Stimulated activated CD8-positive, alpha-beta memory T cell treated with anti-CD3 and anti-CD28 coated beads, Interleukin-7, amount 100 ng/mL, for 48 hours (primary cell): ENCODE results near the gene CCDC171.

Source experiments
- DNase-seq, 2 donors: peaks; one replicate each; pipeline ENCODE4 v3.0.0-alpha.2; 2020; ENCODE audit warnings: low read depth in 1 of 2; ENCODE audit errors: extremely low read depth in 1 of 2

CCDC171 gene

GRCh38 chr9:15975101-15975778 is 422.4 kb downstream of the CCDC171 start:
- DNase-seq = no peak

DNA sequence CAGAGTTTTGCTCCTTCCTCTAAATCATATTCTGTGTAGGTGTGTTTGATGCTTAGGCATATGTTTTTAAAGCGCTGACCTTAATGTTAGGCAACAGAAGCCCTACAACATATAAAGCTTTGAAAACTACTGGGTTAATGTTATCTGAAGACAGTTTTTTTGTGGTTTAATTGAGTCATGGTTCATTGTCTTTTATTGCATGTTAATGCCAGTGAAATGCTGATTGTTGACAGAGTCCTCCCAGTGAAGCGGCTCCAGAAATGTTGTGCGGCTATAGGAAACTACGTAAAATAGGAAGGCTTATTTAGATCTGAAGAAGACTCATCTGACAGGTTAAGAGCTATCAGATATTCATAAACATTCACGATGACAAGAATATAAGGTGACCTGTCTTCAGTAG is 424.6 kb downstream of the CCDC171 start:
- DNase-seq = no peak

GRCh38 chr9:15982182-15982581 is 429.3 kb downstream of the CCDC171 start:
- no peak for DNase-seq

DNA sequence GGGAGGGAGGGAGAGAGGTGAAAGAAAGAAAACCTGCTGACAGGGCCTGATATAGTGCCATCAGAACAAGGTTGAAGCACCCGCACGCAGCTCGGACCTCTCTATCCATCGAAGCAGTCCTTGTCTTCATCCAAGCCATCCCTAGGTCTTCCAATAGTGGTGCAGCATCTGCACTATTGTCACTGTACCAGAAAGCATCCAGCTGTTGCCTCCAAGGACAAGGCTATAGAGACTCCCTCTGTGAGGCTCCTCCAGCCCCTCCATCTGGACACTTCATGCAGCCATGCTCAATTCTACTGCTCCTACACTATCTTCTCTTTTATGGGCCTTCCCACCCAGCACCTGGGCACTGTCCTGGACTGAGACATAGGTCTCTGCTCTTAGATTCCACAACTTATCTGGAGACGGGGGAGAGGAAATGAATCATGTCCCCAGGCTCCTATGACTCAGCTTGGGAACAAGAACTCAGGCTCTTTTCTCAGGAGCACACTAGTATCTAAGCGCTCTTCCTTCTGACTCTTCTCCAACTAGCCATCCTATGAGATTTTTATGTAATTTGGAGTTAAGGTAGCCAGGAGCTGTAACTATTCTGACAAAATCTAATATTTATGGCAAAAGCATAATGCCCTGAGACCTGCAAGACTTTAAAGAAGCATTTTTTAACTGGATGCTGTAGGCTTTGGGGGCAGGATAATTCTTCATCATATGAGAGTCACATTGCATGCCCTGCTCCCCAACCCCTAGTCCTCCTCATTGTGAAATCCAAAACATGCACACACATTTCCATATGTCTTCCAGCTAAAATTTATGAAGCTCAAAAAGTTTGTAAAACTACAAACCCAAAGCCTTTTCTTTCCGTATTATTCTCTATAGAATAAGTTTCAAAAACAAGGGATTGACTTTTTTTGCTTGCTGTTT is 446.8 kb downstream of the CCDC171 start:
- no peak for DNase-seq

DNA sequence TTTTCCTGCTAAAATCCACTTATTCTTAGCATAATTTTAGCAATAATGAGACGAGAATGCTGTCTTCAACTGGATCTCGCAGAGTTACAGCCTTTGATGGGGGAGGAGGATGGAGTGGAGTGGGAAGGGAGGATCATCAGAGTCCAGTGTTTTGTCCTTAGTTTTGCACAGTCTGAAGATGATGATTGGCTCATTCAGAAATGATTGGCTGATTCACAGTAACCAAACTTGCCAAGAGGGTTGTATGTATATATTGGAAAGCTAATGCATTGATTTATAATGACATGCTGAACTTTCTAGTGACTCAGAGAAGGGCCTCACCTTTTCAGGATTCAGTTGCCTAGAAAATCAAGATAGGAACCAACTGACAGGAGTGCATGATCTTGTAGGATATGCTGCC is 448.0 kb downstream of the CCDC171 start:
- DNase-seq = no peak

DNA sequence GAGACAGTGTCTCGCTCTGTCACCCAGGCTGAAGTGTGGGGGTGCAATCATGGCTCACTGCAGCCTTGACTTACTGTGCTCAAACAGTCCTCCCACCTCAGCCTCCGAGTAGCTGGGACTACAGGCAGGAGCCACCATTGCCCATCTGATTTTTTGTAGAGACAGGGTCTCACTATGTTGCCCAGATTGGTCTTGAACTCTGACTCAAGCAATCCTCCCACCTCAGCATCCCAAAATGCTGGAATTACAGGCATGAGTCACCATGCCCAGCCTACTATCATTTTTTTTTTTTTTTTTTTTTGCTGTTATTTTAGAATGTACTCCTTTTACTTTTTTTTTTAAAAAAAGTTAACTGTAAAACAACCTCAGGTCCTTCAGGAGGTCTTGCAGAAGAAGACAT is 449.0 kb downstream of the CCDC171 start:
- no peak for DNase-seq

GRCh38 chr9:16002816-16003215 is 450.0 kb downstream of the CCDC171 start:
- DNase-seq = no peak

- no peak for DNase-seq
These were observed 450.9 kb downstream of the CCDC171 start for GRCh38 chr9:16003785-16004184.

- no peak for DNase-seq
These were observed 451.8 kb downstream of the CCDC171 start for GRCh38 chr9:16004613-16005012.

DNA sequence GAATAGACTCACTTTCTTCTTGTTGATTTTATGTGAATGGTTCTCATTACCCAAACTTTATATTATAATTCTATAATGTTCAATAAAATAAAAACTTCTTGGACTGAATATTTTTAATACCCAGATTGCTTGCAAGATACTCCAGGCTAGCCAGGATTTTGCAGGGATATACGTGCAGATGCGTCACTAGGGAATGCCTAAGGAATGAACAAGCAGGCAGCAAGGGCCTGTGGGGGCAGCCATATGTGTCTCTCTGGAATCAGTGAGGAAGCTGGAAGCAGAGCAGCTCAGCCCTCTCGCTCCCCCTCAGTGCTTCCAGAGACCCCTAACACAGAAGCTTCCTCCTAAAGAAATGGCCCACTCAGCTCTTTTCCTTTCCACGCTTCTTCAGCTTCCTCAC is 457.4 kb downstream of the CCDC171 start:
- no peak for DNase-seq

GRCh38 chr9:16012621-16013020 is 459.8 kb downstream of the CCDC171 start:
- DNase-seq = no peak

DNA sequence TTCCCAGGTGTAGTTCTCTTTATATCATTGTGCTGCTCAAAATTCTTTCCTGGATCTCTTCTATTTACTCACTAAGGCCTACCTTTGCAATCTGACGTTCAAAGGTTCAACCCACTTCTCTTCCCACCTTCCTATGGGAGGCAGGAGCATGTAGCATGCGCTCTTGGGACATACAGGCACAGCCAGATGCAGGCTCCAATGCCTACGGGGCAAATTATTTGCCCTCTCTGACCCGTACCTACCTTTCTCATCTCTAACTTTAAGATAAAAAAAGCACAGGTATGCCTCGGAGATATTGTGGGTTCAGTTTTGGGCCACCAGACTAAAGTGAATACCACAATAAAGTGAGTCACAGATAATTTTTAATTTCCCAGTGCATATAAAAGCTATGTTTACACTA is 460.5 kb downstream of the CCDC171 start:
- no peak for DNase-seq

DNA sequence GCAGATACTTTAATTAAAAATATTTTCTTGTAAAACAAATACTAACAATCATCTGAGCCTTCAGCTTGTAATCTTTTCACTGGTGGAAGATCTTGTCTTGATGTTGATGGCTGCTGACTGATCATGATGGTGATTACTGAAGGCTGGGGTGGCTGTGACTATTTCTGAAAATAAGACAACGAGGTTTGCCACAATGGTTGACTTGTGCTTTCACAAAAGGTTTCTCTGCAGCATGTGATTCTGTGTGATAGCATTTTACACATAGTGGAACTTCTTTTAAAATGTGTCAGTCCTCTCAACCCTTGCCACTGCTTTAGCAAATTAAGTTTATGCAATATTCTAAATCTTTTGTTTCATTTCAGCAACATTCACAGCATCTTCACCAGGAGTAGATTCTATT is 461.0 kb downstream of the CCDC171 start:
- DNase-seq = no peak

DNA sequence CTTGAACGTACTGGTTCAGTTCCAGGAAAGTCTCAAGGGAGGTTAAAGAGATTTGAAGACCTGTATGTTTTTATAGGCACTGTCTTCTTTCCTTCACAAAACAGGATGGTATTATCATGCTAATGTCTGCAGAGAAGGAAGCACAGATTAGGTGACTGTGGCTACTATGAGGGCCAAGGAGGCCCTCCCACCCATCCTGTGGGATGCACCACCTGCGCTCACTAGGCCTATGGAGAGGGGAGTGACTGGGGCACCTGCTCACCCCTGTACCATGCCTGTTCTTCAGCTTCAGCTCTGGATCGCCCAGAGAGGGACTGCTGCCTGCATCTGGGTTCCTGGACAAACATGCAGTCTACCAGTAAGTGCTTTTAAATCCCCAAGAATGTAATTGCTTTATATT is 469.4 kb downstream of the CCDC171 start:
- no peak for DNase-seq

GRCh38 chr9:16023446-16023845 is 470.6 kb downstream of the CCDC171 start:
- DNase-seq = no peak
